RKO (cell line): Measurements from ENCODE around the gene APBB1IP.
A peak's percentile ranks its signal among the peaks of the same experiment; 100 is the strongest.
"Not testable (repeated sequence)": the region's sequence is repeated elsewhere in the genome, so short reads cannot be mapped to it uniquely, and the experiment has no call there.

ENCODE experiments used
- DNase-seq: peaks from one replicate; pipeline ENCODE4 v3.0.0-alpha.2; 2016; ENCODE audit warnings: low spot score

The APBB1IP gene

DNA sequence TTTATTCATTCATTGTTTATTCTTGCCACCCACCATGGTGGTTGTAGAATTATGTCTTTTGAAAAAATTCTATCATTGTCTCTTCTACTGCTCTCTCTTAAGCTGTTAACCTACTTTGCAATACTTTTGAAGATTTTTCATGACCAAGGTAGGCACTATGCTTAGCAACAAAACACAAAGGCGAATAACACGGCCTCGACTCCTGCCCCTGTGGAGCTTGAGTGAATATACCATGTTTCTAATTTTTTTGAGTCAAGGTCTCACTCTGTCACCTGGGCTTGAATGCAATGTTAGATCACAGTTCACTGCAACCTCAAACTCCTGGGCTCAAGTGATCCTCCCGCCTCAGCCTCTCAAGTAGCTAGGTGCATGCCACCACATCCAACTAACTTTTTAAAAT is 39.4 kb downstream of the APBB1IP start:
- no peak for DNase-seq

GRCh38 chr10:26478061-26478460 is 39.9 kb downstream of the APBB1IP start:
- no peak for DNase-seq

GRCh38 chr10:26479766-26480492 is 41.8 kb downstream of the APBB1IP start:
- DNase-seq: no peak

GRCh38 chr10:26481315-26481692 is 43.2 kb downstream of the APBB1IP start:
- no peak for DNase-seq

GRCh38 chr10:26481914-26482550 is 43.9 kb downstream of the APBB1IP start:
- no peak for DNase-seq

DNA sequence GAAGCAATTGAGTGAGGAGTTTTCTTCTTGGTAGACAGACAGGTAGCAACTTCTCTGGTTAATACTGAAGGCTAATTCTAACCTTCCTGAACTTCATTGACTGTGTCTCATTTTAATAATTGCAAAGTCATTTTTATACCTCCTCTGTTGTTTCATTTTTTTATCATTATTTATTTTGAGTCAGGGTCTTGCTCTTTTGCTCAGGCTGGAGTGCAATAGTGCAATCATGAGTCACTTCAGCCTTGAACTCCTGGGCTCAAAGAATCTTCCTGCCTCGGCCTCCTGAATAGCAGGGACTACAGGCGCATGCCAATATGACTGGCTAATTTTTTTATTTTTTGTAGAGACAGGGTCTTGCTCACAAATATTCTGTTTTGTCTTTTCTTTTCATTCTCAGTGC is 45.4 kb downstream of the APBB1IP start:
- no peak for DNase-seq

GRCh38 chr10:26485150-26485941 is 47.2 kb downstream of the APBB1IP start:
- DNase-seq: no peak

DNA sequence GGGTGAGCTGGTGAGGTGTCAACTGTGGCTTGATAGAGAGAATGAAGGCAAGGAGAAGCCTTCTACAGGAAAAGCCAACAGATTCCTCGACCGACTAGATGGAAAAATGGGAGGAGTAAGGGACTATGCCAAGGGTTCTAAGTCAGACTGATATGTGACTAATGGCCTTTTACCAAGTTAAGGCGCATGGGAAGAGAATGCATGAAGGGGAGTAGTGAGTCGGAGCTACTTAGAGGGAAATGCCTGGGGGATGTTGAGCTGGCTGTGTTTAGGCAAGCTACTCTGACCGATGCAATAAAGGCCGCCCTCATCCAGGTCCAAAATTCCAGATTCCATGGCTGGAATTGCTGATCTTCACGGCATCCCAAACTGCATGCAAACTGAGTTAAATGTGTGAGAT is 48.2 kb downstream of the APBB1IP start:
- DNase-seq: peak; percentile 37

DNA sequence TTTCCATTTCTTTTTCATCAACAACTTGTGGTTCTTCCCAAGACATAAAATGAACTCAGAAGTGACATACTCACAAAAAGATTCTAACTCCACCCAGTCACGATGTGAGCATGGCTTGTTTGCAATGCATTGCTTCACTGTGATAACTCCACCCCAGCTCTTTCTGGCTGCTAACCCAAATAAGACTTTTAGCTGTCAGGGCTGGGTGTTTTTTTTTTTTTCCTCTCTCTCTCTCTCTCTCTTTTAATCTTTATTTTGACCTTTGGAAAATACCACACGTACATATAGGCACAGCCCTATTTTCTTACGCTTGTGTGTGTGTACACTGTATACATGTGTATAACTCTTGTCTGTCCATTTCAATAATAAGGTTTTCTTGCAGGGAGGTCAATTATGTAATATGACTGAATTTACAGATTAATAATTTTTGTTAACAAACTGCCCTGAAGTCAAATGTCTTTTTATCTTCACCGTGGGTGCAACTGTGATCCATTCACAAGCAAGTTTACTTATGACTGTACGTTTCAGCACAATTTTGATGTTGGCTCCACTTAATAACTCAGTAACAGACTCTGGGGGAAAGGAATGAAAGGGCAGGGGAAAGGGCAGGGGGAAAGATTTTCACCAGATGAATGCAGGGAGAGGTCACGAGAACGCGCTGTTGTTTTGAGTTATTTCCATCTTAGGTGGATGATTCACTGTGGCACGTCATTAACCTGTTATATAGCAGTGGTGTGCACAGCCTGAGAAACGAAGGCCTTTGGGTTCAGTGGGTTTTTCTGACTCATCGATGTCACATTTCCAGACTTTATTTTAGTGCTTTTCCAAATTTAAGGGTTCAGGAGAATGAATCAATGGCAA is 49.1 kb downstream of the APBB1IP start:
- DNase-seq: peak; percentile 52

DNA sequence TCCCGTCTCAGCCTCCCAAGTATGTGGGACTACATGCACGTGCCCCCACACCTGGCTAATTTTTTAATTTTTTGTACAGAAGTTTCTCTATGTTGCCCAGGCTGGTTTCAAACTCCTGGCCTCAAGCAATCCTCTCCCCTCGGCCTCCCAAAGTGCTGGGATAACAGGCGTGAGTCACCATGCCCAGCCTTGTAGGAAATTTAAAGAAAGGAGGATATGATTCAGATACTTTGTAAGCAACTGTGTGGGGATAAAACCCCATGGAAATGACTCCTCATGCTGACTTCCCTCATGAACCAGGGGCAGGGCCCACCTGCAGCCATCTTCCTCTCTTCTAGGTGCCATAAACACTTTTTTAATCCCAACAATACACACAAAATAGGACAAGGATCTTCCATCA is 50.2 kb downstream of the APBB1IP start:
- peak; percentile 75 for DNase-seq

GRCh38 chr10:26489081-26489480 is 50.9 kb downstream of the APBB1IP start:
- no peak for DNase-seq

DNA sequence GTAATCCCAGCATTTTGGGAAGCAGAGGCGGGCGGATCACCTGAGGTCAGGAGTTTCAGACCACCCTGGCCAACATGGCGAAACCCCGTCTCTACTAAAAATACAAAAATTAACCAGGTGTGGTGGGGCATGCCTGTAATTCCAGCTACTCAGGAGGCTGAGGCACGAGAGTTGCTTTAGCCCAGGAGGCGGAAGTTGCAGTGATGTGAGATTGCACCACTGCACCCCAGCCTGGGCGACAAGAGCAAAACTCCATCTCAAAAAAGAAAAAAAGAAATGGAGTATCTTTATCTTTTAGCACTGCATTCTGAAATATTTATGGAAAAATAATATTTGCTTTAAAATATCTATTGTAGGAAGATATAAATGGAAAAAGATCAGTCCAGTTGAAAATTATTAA is 52.2 kb downstream of the APBB1IP start:
- DNase-seq: not testable (repeated sequence)

DNA sequence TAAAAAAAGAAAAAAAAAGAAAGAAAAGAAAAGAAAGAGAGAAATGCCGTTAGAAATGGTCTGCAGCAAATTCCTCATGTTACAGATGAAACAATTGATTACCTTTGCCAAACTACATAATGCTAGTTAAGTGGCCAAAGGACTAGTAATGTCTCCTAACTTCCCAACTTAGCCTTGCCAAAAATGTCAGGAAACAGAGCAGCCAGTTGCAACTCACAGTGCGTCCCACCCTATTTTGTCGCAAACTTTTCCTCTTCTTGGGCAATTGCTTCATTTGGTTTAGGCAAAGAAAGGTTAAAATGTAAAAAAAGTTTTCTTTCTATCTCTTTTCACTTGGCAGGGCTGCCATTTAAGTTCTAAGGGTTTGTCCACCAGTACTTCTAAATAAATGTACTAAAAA is 53.1 kb downstream of the APBB1IP start:
- DNase-seq: no peak

DNA sequence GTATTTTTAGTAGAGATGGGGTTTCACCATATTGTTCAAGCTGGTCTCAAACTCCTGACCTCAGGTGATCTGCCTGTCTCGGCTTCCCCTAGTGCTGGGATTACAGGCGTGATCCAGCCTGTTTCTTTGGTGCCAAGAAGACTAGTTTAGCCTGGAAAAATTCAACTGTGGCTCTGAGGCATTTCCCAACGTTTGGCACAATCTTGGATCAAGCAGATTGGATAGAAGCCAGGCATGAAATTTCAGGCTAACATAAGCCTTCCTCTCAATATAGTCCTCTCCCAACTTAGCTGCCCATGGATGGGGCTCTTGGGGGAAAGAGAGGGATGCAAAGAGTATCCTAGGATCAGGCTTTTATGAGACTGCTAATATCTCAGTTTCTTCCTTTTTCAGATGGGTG is 53.8 kb downstream of the APBB1IP start:
- no peak for DNase-seq

- not testable (repeated sequence) for DNase-seq
Measured at GRCh38 chr10:26492725-26493124, 54.6 kb downstream of the APBB1IP start.

DNA sequence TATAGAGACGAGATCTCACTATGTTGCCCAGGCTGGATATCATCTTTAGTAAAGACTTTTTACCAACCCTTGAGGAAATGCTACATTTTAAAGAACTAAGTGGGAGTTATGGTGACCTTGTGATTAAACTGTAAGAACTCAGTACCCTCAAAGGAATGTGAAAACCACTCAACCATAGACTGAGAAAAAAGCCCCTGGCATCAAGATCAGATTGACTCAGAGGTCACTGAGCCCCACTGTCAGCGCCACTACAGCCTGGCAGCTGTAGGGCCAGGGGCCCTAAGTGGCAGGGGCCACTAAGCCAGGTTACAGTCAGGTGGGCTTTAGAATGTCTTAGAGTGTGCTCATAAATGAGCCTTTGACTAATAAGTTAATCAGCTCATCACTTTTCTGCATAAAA is 55.9 kb downstream of the APBB1IP start:
- no peak for DNase-seq

- peak; percentile 23 for DNase-seq
Measured at GRCh38 chr10:26499426-26499825, 61.3 kb downstream of the APBB1IP start.

GRCh38 chr10:26502986-26503385 is 64.8 kb downstream of the APBB1IP start:
- DNase-seq: no peak

DNA sequence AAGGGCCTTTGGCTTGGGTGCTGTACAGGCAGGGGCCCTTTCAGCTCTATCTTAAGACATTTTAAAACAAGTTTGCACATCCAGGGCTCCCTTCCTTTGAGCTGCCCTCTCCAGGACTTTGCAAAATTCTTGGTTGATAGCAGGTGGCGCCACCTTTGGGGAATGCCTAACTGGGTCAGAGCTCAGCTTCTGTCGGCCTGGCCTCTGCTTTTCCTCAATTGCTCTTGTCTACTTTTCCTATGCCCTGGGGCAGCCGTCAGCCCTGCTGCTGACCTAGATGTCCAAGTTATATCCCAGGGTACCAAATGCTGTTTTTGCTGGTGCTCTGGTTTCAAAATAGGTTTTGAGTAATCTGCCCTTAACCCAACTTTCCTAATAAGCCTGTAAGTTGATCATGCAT is 65.8 kb downstream of the APBB1IP start:
- peak; percentile 16 for DNase-seq

GRCh38 chr10:26504429-26504828 is 66.3 kb downstream of the APBB1IP start:
- not testable (repeated sequence) for DNase-seq

DNA sequence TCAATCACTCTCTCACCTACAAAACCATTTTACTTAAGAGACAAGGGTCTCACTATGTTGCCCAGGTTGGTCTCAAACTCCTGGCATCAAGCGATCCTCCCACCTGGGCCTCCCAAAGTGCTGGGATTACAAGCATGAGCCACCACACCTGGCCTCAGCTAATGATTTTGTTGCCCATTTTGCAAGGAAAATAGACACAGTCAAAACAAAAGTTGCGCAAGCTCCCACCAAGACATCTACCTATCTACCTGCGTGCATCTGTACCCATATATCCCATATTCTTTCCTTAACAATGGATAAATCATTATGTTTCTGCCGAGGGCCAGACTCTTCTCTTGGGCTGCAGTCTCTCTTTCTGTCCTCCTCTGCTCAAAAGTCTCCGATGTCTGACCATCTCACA is 67.3 kb downstream of the APBB1IP start:
- no peak for DNase-seq

- DNase-seq: no peak
Measured at GRCh38 chr10:26506736-26507135, 68.6 kb downstream of the APBB1IP start.
